T-helper 1 cell treated with Interleukin-12 subunit alpha and Interleukin-12 subunit beta and Interleukin-4 antibody, amounts not matched to agents 30 μg/mL and 1 μg/mL, for 36 hours (primary cell): ENCODE measurements around the gene PRRG4.
A peak's percentile ranks its signal among the peaks of the same experiment; 100 is the strongest.
"Not testable (repeated sequence)": the region's sequence is repeated elsewhere in the genome, so short reads cannot be mapped to it uniquely, and the experiment has no call there.

Experiments
- H3K27ac Mint-ChIP-seq: one replicate; pipeline ENCODE4 v1.8.0; 2021; ENCODE audit warnings: mild to moderate bottlenecking, mixed read lengths
- H3K27me3 Mint-ChIP-seq: one replicate; pipeline ENCODE4 v1.8.0; 2021; ENCODE audit warnings: low read depth, mixed read lengths
- H3K36me3 Mint-ChIP-seq: one replicate; pipeline ENCODE4 v1.8.0; 2021; ENCODE audit warnings: low read depth, mixed read lengths
- H3K4me1 Mint-ChIP-seq: one replicate; pipeline ENCODE4 v1.8.0; 2021; ENCODE audit warnings: low read depth, mixed read lengths
- H3K4me3 Mint-ChIP-seq: one replicate; pipeline ENCODE4 v1.8.0; 2021; ENCODE audit warnings: mild to moderate bottlenecking, moderate library complexity, mixed read lengths
- H3K9me3 Mint-ChIP-seq: one replicate; pipeline ENCODE4 v1.8.0; 2021; ENCODE audit warnings: mixed read lengths

PRRG4 gene

GRCh38 chr11:32884770-32885384 lies 55.1 kb downstream of the PRRG4 start:
- no peak overlapping the region for H3K4me3 Mint-ChIP-seq
- H3K36me3 Mint-ChIP-seq = no peaks in the 10 kb centered on the region
- H3K27ac Mint-ChIP-seq = no peak overlapping the region
- no peaks in the 10 kb centered on the region for H3K4me1 Mint-ChIP-seq
- H3K9me3 Mint-ChIP-seq = no peaks in the 10 kb centered on the region
- peaks cover 11% of the 10 kb centered on the region for H3K27me3 Mint-ChIP-seq

GRCh38 chr11:32885556-32885955 lies 55.8 kb downstream of the PRRG4 start:
- Mint-ChIP-seq H3K27me3 (peaks cover 17% of the 10 kb centered on the region), H3K4me3 (no peak overlapping the region), H3K9me3 (no peaks in the 10 kb centered on the region), H3K36me3 (no peaks in the 10 kb centered on the region), H3K4me1 (no peaks in the 10 kb centered on the region), H3K27ac (no peak overlapping the region)

GRCh38 chr11:32886180-32886579 lies 56.5 kb downstream of the PRRG4 start:
- H3K4me1 Mint-ChIP-seq = peaks cover under 1% of the 10 kb centered on the region
- H3K27me3 Mint-ChIP-seq = peaks cover 21% of the 10 kb centered on the region
- H3K36me3 Mint-ChIP-seq = no peaks in the 10 kb centered on the region
- H3K9me3 Mint-ChIP-seq = no peaks in the 10 kb centered on the region
- H3K4me3 Mint-ChIP-seq = no peak overlapping the region
- no peak overlapping the region for H3K27ac Mint-ChIP-seq

GRCh38 chr11:32887707-32888383 lies 58.1 kb downstream of the PRRG4 start:
- not testable (repeated sequence) for H3K27ac Mint-ChIP-seq, H3K9me3 Mint-ChIP-seq, H3K36me3 Mint-ChIP-seq, H3K4me3 Mint-ChIP-seq
- Mint-ChIP-seq H3K4me1 (peaks cover 10% of the 10 kb centered on the region), H3K27me3 (peaks cover 26% of the 10 kb centered on the region)

- H3K27me3 Mint-ChIP-seq = peaks cover 26% of the 10 kb centered on the region
- not testable (repeated sequence) for H3K36me3 Mint-ChIP-seq, H3K4me3 Mint-ChIP-seq, H3K9me3 Mint-ChIP-seq, H3K27ac Mint-ChIP-seq
- H3K4me1 Mint-ChIP-seq = peaks cover 10% of the 10 kb centered on the region
Measured at GRCh38 chr11:32888384-32888710, 58.6 kb downstream of the PRRG4 start.

GRCh38 chr11:32888805-32889204 lies 59.1 kb downstream of the PRRG4 start:
- Mint-ChIP-seq H3K27me3 (peaks cover 26% of the 10 kb centered on the region), H3K4me3 (no peak overlapping the region), H3K9me3 (no peaks in the 10 kb centered on the region), H3K27ac (no peak overlapping the region), H3K4me1 (peaks cover 10% of the 10 kb centered on the region), H3K36me3 (peaks cover 3% of the 10 kb centered on the region)

- H3K4me3 Mint-ChIP-seq = peak overlapping the region; percentile 83
- H3K4me1 Mint-ChIP-seq = peaks cover 23% of the 10 kb centered on the region
- H3K36me3 Mint-ChIP-seq = peaks cover 3% of the 10 kb centered on the region
- H3K27ac Mint-ChIP-seq = no peak overlapping the region
- no peaks in the 10 kb centered on the region for H3K9me3 Mint-ChIP-seq
- H3K27me3 Mint-ChIP-seq = peaks cover 20% of the 10 kb centered on the region
Measured at GRCh38 chr11:32890843-32891656, 61.3 kb downstream of the PRRG4 start.

DNA sequence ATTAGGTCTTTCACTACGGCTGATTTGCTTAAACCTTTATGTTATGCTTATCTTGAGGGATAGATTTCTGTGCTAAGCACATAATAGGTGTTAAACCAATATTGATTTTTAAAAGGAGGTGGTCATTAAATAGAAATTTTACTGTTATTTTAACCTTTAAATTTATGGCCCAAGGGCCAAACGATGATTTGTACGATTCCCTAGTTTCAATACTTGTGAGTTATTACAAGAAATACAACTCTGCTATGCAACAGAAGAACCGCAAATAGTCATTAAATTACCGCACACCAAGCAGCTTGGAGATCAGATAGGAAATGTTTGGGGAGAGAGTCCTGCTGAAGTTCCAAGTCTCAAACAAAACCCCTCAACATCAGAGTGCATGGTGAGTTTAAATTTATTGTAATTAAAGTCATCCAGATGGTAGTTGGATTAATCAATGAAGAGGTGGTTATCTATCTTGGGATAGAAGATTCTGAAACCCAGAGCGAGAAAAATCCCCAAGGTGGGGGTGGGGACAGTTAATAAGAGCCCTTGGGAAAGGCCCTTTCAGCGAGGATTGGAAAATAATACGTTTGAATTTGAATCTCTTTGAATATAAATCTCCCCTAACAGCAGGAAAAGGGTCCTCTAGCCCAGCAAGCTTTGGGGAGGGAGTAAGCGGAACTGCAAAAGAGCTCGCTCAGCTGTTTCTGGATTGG lies 62.1 kb downstream of the PRRG4 start:
- H3K27ac Mint-ChIP-seq = peak overlapping the region; percentile 83
- H3K36me3 Mint-ChIP-seq = peaks cover 3% of the 10 kb centered on the region
- peaks cover 20% of the 10 kb centered on the region for H3K27me3 Mint-ChIP-seq
- no peaks in the 10 kb centered on the region for H3K9me3 Mint-ChIP-seq
- peak overlapping the region; percentile 83 for H3K4me3 Mint-ChIP-seq
- H3K4me1 Mint-ChIP-seq = peaks cover 23% of the 10 kb centered on the region

DNA sequence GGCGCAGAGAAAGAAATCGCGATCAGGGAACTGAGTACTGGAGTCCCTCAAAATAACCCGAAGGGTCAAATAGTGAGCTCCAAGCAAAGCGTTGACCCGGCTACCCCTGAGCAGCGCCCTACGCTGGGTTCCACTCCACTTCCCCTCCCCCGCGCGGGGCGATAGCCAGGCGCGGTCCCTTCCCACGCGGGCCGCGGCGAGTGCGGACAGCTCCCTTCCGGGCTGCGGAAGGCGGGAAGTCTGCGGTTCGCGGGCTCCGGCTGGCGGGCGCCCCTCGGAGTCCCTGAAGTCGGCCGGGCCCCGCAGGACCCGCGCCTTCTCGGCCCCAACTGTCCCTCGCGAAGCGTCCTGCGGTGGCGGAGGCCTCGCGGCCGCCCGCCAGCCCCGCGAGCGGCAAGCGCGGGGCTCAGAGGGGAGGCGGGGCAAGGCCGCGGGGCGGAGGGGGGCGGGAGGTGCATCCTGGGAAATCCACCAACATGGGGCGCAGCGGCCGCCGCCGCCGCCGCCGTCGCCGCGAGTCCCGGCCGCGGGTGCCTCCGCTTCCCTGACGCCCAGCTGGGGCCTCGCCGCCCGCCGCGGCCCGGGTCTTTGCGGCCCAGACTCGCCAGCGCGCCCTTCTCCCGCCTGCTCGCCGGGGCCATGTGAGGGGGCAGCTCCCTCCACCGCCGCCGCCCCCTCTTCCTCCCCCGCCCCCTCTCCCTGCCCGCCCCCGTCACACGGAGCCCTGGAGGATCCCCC lies 62.8 kb downstream of the PRRG4 start, which contains the start of gene QSER1:
Gene QSER1 (plus strand): TSS at position 457 of the 738 bp plus-strand sequence. CDS start 315 bp downstream, outside the sequence.
- peaks cover 25% of the 10 kb centered on the region for H3K4me1 Mint-ChIP-seq
- H3K9me3 Mint-ChIP-seq = no peaks in the 10 kb centered on the region
- peak within 1 kb of the TSS; percentile 91 for H3K27ac Mint-ChIP-seq
- peaks cover 3% of the 10 kb centered on the region for H3K36me3 Mint-ChIP-seq
- peak within 1 kb of the TSS; percentile 94 for H3K4me3 Mint-ChIP-seq
- H3K27me3 Mint-ChIP-seq = peaks cover 20% of the 10 kb centered on the region

- Mint-ChIP-seq H3K36me3 (peaks cover 3% of the 10 kb centered on the region), H3K27me3 (peaks cover 20% of the 10 kb centered on the region), H3K27ac (no peak overlapping the region), H3K9me3 (no peaks in the 10 kb centered on the region), H3K4me3 (no peak overlapping the region), H3K4me1 (peaks cover 27% of the 10 kb centered on the region)
Measured at GRCh38 chr11:32893093-32893342, 63.3 kb downstream of the PRRG4 start.

- peak overlapping the region; percentile 91 for H3K27ac Mint-ChIP-seq
- H3K4me3 Mint-ChIP-seq = peak overlapping the region; percentile 94
- H3K9me3 Mint-ChIP-seq = no peaks in the 10 kb centered on the region
- H3K36me3 Mint-ChIP-seq = peaks cover 3% of the 10 kb centered on the region
- H3K27me3 Mint-ChIP-seq = peaks cover 20% of the 10 kb centered on the region
- peaks cover 27% of the 10 kb centered on the region for H3K4me1 Mint-ChIP-seq
Measured at GRCh38 chr11:32893343-32894148, 63.8 kb downstream of the PRRG4 start.

GRCh38 chr11:32894149-32894827 lies 64.6 kb downstream of the PRRG4 start:
- peaks cover 3% of the 10 kb centered on the region for H3K36me3 Mint-ChIP-seq
- H3K4me3 Mint-ChIP-seq = peak overlapping the region; percentile 94
- H3K27ac Mint-ChIP-seq = peak overlapping the region; percentile 81
- peaks cover 32% of the 10 kb centered on the region for H3K4me1 Mint-ChIP-seq
- no peaks in the 10 kb centered on the region for H3K9me3 Mint-ChIP-seq
- H3K27me3 Mint-ChIP-seq = peaks cover 20% of the 10 kb centered on the region

- Mint-ChIP-seq H3K27ac (peak overlapping the region; percentile 34), H3K9me3 (no peaks in the 10 kb centered on the region), H3K36me3 (peaks cover 3% of the 10 kb centered on the region), H3K4me3 (peak overlapping the region; percentile 36), H3K27me3 (peaks cover 20% of the 10 kb centered on the region), H3K4me1 (peaks cover 38% of the 10 kb centered on the region)
Measured at GRCh38 chr11:32894921-32895320, 65.2 kb downstream of the PRRG4 start.
